Measurements from ENCODE around the gene NDEL1. TPM values are rescaled to one million over a fixed set of nuclear protein-coding genes. Genes with fewer than 3 reads are reported as not detected.

The NDEL1 gene
- total RNA-seq, 1 experiment from 2014 or later, result 38.4 TPM

- Histone ChIP-seq H3K27me3 (ENCODE audit: insufficient read depth, low read length) (no peaks in the 10 kb centered on the region), H4K91ac (ENCODE audit: insufficient read length, low read depth, low read length) (no peak overlapping the region), H2BK5ac (ENCODE audit: insufficient read length, low read length) (no peak overlapping the region), H3K23ac (ENCODE audit: insufficient read length, low read depth, low read length) (no peak overlapping the region), H3K27ac (ENCODE audit: insufficient read length, low read depth, low read length) (no peak overlapping the region), H3T11ph (ENCODE audit: low read length) (no peak overlapping the region), H2AK5ac (ENCODE audit: insufficient read length, low read length) (no peak overlapping the region), H3K79me1 (ENCODE audit: insufficient read depth, low read depth, low read length, poor library complexity, severe bottlenecking) (no peaks in the 10 kb centered on the region), H3K14ac (ENCODE audit: insufficient read depth, low read length) (no peak overlapping the region), H2BK120ac (ENCODE audit: low read depth, low read length, poor library complexity, severe bottlenecking) (no peak overlapping the region), H2AFZ (ENCODE audit: low read length) (no peak overlapping the region), H3K4me1 (ENCODE audit: insufficient read depth, low read length) (no peaks in the 10 kb centered on the region), H3K18ac (ENCODE audit: insufficient read length, low read depth, low read length) (no peak overlapping the region), H2BK15ac (ENCODE audit: low read depth, low read length) (no peak overlapping the region), H3K9me3 (ENCODE audit: control insufficient read depth, low read depth, low read length) (no peaks in the 10 kb centered on the region), H4K5ac (ENCODE audit: insufficient read length, low read depth, low read length) (no peak overlapping the region), H4K8ac (replicated peaks; ENCODE audit: insufficient read length, low read depth, low read length) (no peak overlapping the region), H3K56ac (ENCODE audit: insufficient read length, low read depth, low read length) (no peak overlapping the region), H3K23me2 (ENCODE audit: insufficient read length, low read depth, low read length, poor library complexity, severe bottlenecking) (no peaks in the 10 kb centered on the region), H2BK12ac (ENCODE audit: insufficient read length, low read depth, low read length) (no peak overlapping the region), H3K4me2 (ENCODE audit: insufficient read depth, insufficient read length, low read length) (no peak overlapping the region), H2BK20ac (ENCODE audit: low read depth, low read length, poor library complexity, severe bottlenecking) (no peak overlapping the region), H3K4ac (ENCODE audit: low read depth, low read length) (no peak overlapping the region), H4K20me1 (ENCODE audit: control insufficient read depth, insufficient read depth, insufficient read length) (no peaks in the 10 kb centered on the region), H3K79me2 (ENCODE audit: insufficient read depth, low read length) (no peaks in the 10 kb centered on the region), H3K9ac (ENCODE audit: extremely low read depth, insufficient read length, low read length) (no peak overlapping the region)
- no peak overlapping the region for H3K27ac Mint-ChIP-seq
- H3K4me3 Mint-ChIP-seq, result no peak overlapping the region
- no peaks in the 10 kb centered on the region for H3K9me3 Mint-ChIP-seq
- no peak for DNase-seq
- TF ChIP-seq, protein P1, sequence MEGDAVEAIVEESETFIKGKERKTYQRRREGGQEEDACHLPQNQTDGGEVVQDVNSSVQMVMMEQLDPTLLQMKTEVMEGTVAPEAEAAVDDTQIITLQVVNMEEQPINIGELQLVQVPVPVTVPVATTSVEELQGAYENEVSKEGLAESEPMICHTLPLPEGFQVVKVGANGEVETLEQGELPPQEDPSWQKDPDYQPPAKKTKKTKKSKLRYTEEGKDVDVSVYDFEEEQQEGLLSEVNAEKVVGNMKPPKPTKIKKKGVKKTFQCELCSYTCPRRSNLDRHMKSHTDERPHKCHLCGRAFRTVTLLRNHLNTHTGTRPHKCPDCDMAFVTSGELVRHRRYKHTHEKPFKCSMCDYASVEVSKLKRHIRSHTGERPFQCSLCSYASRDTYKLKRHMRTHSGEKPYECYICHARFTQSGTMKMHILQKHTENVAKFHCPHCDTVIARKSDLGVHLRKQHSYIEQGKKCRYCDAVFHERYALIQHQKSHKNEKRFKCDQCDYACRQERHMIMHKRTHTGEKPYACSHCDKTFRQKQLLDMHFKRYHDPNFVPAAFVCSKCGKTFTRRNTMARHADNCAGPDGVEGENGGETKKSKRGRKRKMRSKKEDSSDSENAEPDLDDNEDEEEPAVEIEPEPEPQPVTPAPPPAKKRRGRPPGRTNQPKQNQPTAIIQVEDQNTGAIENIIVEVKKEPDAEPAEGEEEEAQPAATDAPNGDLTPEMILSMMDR (conservative IDR thresholded peaks at IDR 0.05), result no peak
- no CpG with 5 or more reads among the region's 4 CpGs for WGBS (ENCODE audit: extremely low coverage, insufficient read length, low lambda C conversion rate)
- H3K4me1 Mint-ChIP-seq, result no peaks in the 10 kb centered on the region
- peaks cover 15% of the 10 kb centered on the region for H3K27me3 Mint-ChIP-seq (ENCODE audit: low read depth)
- no peaks in the 10 kb centered on the region for H3K36me3 Mint-ChIP-seq (ENCODE audit: insufficient read depth in 1 of 3, low read depth in 3 of 3)
These were observed 17.9 kb upstream of the NDEL1 start for GRCh38 chr17:8417806-8418205.

Measured in H9 (cell line).